GM18951 (cell line): Measurements from ENCODE around the gene RNF38.

ENCODE experiments used
- POLR2A ChIP-seq: IDR thresholded peaks from 4 replicates; pipeline ENCODE4 v1.6.1; 2011; ENCODE audit warnings: mild to moderate bottlenecking; ENCODE audit not compliant: insufficient read length, insufficient read depth; ENCODE audit errors: extremely low read depth
- in situ Hi-C: fragments of 300-500 bp; cut with MboI; formaldehyde crosslinking; loops from one replicate; pipeline ENCODE4 v1.12.0; 2022; ENCODE audit warnings: low sequenced_read_pairs, mixed read lengths, inconsistent platforms; ENCODE audit not compliant: unreplicated experiment

The RNF38 gene

GRCh38 chr9:36290996-36291395 is 109.1 kb downstream of the RNF38 start:
- TF ChIP-seq POLR2A: no peak
- in situ Hi-C loops: no loop called here

GRCh38 chr9:36289836-36290435 is 110.1 kb downstream of the RNF38 start:
- TF ChIP-seq POLR2A: no peak
- in situ Hi-C loops: no loop called here

- in situ Hi-C loops: no loop called here
Observed at GRCh38 chr9:36288070-36288469, 112.0 kb downstream of the RNF38 start.

More at GRCh38 chr9:36288070-36288469, 112.0 kb downstream of the RNF38 start:
- TF ChIP-seq POLR2A: no peak
